ENCODE measurements around the gene MAPK12. TPM values are rescaled to one million over a fixed set of nuclear protein-coding genes. Genes with fewer than 3 reads are reported as not detected.

The MAPK12 gene
- total and polyA plus RNA-seq, 2 of the 4 experiments (the other 2 are of a cell fraction): 41.0 to 56.3 TPM

- no peak overlapping the region for H3K56ac ChIP-seq (ENCODE audit: extremely low read depth, insufficient read depth, low read length)
- no peak overlapping the region for H3K9ac ChIP-seq (ENCODE audit: low read depth, low read length)
- no peaks in the 10 kb centered on the region for H3K9me1 ChIP-seq (ENCODE audit: insufficient read depth, low read length)
- intact Hi-C loops (cut with micrococcal nuclease): no loop called here
- H2AFZ ChIP-seq (replicated peaks; ENCODE audit: low read length, poor library complexity): peak overlapping the region; percentile 43
- H4K20me1 ChIP-seq (ENCODE audit: insufficient read depth, low read length): peaks cover 42% of the 10 kb centered on the region
- no peak overlapping the region for H2AK9ac ChIP-seq (replicated peaks; ENCODE audit: low read depth, low read length, poor library complexity)
- H3K4me2 ChIP-seq (ENCODE audit: low read depth, low read length): no peak overlapping the region
- H3K4me3 ChIP-seq (ENCODE audit: insufficient read depth, low read depth, low read length): no peak overlapping the region
- TF ChIP-seq, protein P1, sequence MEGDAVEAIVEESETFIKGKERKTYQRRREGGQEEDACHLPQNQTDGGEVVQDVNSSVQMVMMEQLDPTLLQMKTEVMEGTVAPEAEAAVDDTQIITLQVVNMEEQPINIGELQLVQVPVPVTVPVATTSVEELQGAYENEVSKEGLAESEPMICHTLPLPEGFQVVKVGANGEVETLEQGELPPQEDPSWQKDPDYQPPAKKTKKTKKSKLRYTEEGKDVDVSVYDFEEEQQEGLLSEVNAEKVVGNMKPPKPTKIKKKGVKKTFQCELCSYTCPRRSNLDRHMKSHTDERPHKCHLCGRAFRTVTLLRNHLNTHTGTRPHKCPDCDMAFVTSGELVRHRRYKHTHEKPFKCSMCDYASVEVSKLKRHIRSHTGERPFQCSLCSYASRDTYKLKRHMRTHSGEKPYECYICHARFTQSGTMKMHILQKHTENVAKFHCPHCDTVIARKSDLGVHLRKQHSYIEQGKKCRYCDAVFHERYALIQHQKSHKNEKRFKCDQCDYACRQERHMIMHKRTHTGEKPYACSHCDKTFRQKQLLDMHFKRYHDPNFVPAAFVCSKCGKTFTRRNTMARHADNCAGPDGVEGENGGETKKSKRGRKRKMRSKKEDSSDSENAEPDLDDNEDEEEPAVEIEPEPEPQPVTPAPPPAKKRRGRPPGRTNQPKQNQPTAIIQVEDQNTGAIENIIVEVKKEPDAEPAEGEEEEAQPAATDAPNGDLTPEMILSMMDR (conservative IDR thresholded peaks at IDR 0.05; ENCODE audit: low read depth, low read length): no peak
- no peak for TF ChIP-seq MAFK (IDR thresholded peaks at IDR 0.05; ENCODE audit: low read depth, low read length)
- no peak for TF ChIP-seq RFX5 (IDR thresholded peaks at IDR 0.05; ENCODE audit: low read depth, low read length)
- TF ChIP-seq CHD1 (IDR thresholded peaks at IDR 0.05; ENCODE audit: low read depth, low read length): no peak
- no peak for TF ChIP-seq MAZ (IDR thresholded peaks at IDR 0.05; ENCODE audit: borderline replicate concordance, low read depth, low read length)
- TF ChIP-seq ELK1 (IDR thresholded peaks at IDR 0.05; ENCODE audit: borderline replicate concordance, low read depth, low read length): no peak
- TF ChIP-seq, protein P2, sequence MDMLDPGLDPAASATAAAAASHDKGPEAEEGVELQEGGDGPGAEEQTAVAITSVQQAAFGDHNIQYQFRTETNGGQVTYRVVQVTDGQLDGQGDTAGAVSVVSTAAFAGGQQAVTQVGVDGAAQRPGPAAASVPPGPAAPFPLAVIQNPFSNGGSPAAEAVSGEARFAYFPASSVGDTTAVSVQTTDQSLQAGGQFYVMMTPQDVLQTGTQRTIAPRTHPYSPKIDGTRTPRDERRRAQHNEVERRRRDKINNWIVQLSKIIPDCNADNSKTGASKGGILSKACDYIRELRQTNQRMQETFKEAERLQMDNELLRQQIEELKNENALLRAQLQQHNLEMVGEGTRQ (IDR thresholded peaks at IDR 0.05; ENCODE audit: low read depth, low read length): no peak
- TF ChIP-seq NFE2L2 (IDR thresholded peaks at IDR 0.05; ENCODE audit: low read depth, low read length): no peak
- TF ChIP-seq CEBPB (IDR thresholded peaks at IDR 0.05; ENCODE audit: low read depth, low read length): no peak
- TF ChIP-seq POLR2A (IDR thresholded peaks at IDR 0.05; ENCODE audit: low read depth, low read length): no peak
- no peak for TF ChIP-seq RAD21 (IDR thresholded peaks at IDR 0.05; ENCODE audit: low read length)
- TF ChIP-seq SMC3 (IDR thresholded peaks at IDR 0.05; ENCODE audit: low read depth, low read length): no peak
- TF ChIP-seq FOS (IDR thresholded peaks at IDR 0.05; ENCODE audit: low read depth, low read length): no peak
- no peak for TF ChIP-seq BHLHE40 (IDR thresholded peaks at IDR 0.05; ENCODE audit: low read depth, low read length)
- no peak for TF ChIP-seq RCOR1 (IDR thresholded peaks at IDR 0.05; ENCODE audit: insufficient replicate concordance, low read length)
- no peak overlapping the region for H3K23ac ChIP-seq (ENCODE audit: low read depth, low read length)
- H3K27ac ChIP-seq (ENCODE audit: insufficient read depth, low read length): no peak overlapping the region
- ChIA-PET POLR2A (ENCODE audit: unreplicated experiment) (no interaction called here), CTCF (no interaction called here)
- no TSS peak for BruUV-seq (replicated peaks)
- no peak overlapping the region for H2BK15ac ChIP-seq (ENCODE audit: low read depth, low read length)
- peaks cover 3 to 49% of the 10 kb centered on the region in 2 experiments; a peak in 2 of 4 replicates for H3K79me1 ChIP-seq (ENCODE audit: low read depth in 1 of 2, low read length in 2 of 2)
- no peaks in the 10 kb centered on the region for H3K27me3 ChIP-seq (ENCODE audit: control insufficient read depth, insufficient read depth, low read length)
- H3K4me1 ChIP-seq (ENCODE audit: control insufficient read depth, insufficient read depth, low read length): peaks cover 8% of the 10 kb centered on the region
- no peak overlapping the region for H4K91ac ChIP-seq (ENCODE audit: insufficient read depth, low read depth, low read length)
- DNase-seq (no peak), ATAC-seq (ENCODE audit: low read depth) (no peak)
- no peak overlapping the region for H3K14ac ChIP-seq (replicated peaks; ENCODE audit: low read depth, low read length)
- H3K18ac ChIP-seq (ENCODE audit: low read depth, low read length): no peak overlapping the region
- H2AK5ac ChIP-seq (ENCODE audit: low read depth, low read length): no peak overlapping the region
- in situ Hi-C loops (cut with MboI; ENCODE audit: low sequenced_read_pairs): loop anchor here (10.0 kb wide), 1 partner anchor 46 kb away; the partner anchor contains the start of gene DENND6B
- dilution Hi-C loops (cut with HindIII; ENCODE audit: low sequenced_read_pairs, unreplicated experiment): no loop called here
- no peaks in the 10 kb centered on the region for H3K9me3 ChIP-seq (ENCODE audit: control insufficient read depth, insufficient read depth, low read length)
- no peak overlapping the region for H4K8ac ChIP-seq (ENCODE audit: low read depth in 2 of 2, low read length in 2 of 2)
- H2BK120ac ChIP-seq (ENCODE audit: low read depth, low read length): no peak overlapping the region
- no peak overlapping the region for H2BK5ac ChIP-seq (ENCODE audit: low read depth, low read length, poor library complexity, severe bottlenecking)
- H3K4ac ChIP-seq (ENCODE audit: low read depth, low read length): no peak overlapping the region
- peaks cover 91% of the 10 kb centered on the region for H3K36me3 ChIP-seq (ENCODE audit: control insufficient read depth, insufficient read depth, low read length)
- H2BK20ac ChIP-seq (ENCODE audit: low read depth, low read length): no peak overlapping the region
- H4K5ac ChIP-seq (ENCODE audit: low read depth, low read length): no peak overlapping the region
- WGBS, 2 experiments (ENCODE audit: extremely low coverage in 2 of 2, insufficient read length in 1 of 2): 93% methylated on average over 17 of the region's 30 CpGs; no CpG with 5 or more reads in 1 of the 2 experiments
Observed at GRCh38 chr22:50278956-50279619, 17.6 kb upstream of the MAPK12 start.
